Measurements from ENCODE around the gene FNDC1.
"Not testable (repeated sequence)": the region's sequence is repeated elsewhere in the genome, so short reads cannot be mapped to it uniquely, and the experiment has no call there.

Gene FNDC1

DNA sequence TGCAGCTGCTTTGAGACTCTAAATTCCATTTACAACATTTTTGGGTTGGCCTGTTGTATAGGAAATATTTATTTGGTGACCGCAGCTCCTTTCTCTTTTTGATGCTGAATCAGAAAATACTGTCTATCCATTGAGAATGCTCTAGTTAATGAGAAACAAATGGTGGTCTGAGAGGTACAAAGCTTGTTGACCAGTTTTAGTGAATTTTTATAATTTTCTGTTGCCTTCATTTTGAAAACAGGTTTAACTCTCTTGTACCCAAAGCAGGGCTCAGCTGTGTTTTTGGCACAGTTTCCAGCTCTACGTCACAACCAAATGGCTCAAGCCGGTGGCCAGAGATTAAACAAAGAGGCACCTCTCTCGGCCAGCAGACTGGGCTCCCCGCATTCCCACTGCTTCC lies 113.2 kb downstream of the FNDC1 start:
- H3K9me3 ChIP-seq (ENCODE audit: control insufficient read depth, low read length): peaks cover 4% of the 10 kb centered on the region
- no peak overlapping the region for H2BK12ac ChIP-seq (ENCODE audit: low read length in 2 of 2)
- no peak overlapping the region for H4K8ac ChIP-seq (ENCODE audit: low read length)
- no peak overlapping the region for H3K4me3 ChIP-seq (ENCODE audit: insufficient read depth in 1 of 2, low read depth in 1 of 2, low read length in 2 of 2)
- no peak for DNase-seq
- H4K91ac ChIP-seq (ENCODE audit: low read length): no peak overlapping the region
- no peak overlapping the region for H2BK5ac ChIP-seq (ENCODE audit: low read depth, low read length, poor library complexity, severe bottlenecking)
- no peak overlapping the region for H3K4ac ChIP-seq (ENCODE audit: low read depth in 1 of 2, low read length in 2 of 2)
- no peaks in the 10 kb centered on the region for H3K27me3 ChIP-seq (ENCODE audit: control insufficient read depth in 1 of 2, insufficient read depth in 1 of 2, low read length in 2 of 2)
- H3K27ac ChIP-seq (ENCODE audit: low read length, poor library complexity, severe bottlenecking): no peak overlapping the region
- H3K14ac ChIP-seq (ENCODE audit: low read length in 2 of 2): no peak overlapping the region
- H3K4me1 ChIP-seq (ENCODE audit: control insufficient read depth, insufficient read depth, low read depth, low read length): no peaks in the 10 kb centered on the region
- H2AFZ ChIP-seq (ENCODE audit: low read depth, low read length): no peak overlapping the region
- WGBS: 39% methylated on average over 3 of the region's 5 CpGs
- peak overlapping the region; percentile 32 for H3K9ac ChIP-seq (ENCODE audit: low read length)
- no peaks in the 10 kb centered on the region for H3K79me1 ChIP-seq (replicated peaks; ENCODE audit: low read length, poor library complexity, severe bottlenecking)
- H2BK15ac ChIP-seq (ENCODE audit: low read depth, poor library complexity, severe bottlenecking): no peak overlapping the region
- no peaks in the 10 kb centered on the region for H3K36me3 ChIP-seq (ENCODE audit: control insufficient read depth in 1 of 2, insufficient read depth in 2 of 2, low read depth in 1 of 2, low read length in 2 of 2)
- no peak overlapping the region for H2BK120ac ChIP-seq (ENCODE audit: low read depth, low read length)
- H2AK5ac ChIP-seq (ENCODE audit: low read length, severe bottlenecking): no peak overlapping the region
- no peak overlapping the region for H3K23ac ChIP-seq (ENCODE audit: low read length in 2 of 2)
- no peak overlapping the region for H3K18ac ChIP-seq (ENCODE audit: low read depth in 1 of 2, low read length in 2 of 2)
- no peak overlapping the region for H3K4me2 ChIP-seq (ENCODE audit: low read length, poor library complexity, severe bottlenecking)

GRCh38 chr6:159284661-159285060 lies 115.5 kb downstream of the FNDC1 start:
- not testable (repeated sequence) for H2AFZ ChIP-seq (ENCODE audit: low read depth, low read length); H3K4me2 ChIP-seq (ENCODE audit: low read length, poor library complexity, severe bottlenecking); H3K9ac ChIP-seq (ENCODE audit: low read length); H3K4ac ChIP-seq (ENCODE audit: low read depth in 1 of 2, low read length in 2 of 2); H3K14ac ChIP-seq (ENCODE audit: low read length in 2 of 2); H4K8ac ChIP-seq (ENCODE audit: low read length); H2BK120ac ChIP-seq (ENCODE audit: low read depth, low read length); H3K27me3 ChIP-seq (ENCODE audit: control insufficient read depth in 1 of 2, insufficient read depth in 1 of 2, low read length in 2 of 2); H3K23ac ChIP-seq (ENCODE audit: low read length in 2 of 2); H3K18ac ChIP-seq (ENCODE audit: low read depth in 1 of 2, low read length in 2 of 2); H3K4me3 ChIP-seq (ENCODE audit: insufficient read depth in 1 of 2, low read depth in 1 of 2, low read length in 2 of 2); H3K9me3 ChIP-seq (ENCODE audit: control insufficient read depth, low read length); DNase-seq; H3K27ac ChIP-seq (ENCODE audit: low read length, poor library complexity, severe bottlenecking); H2BK5ac ChIP-seq (ENCODE audit: low read depth, low read length, poor library complexity, severe bottlenecking); H2AK5ac ChIP-seq (ENCODE audit: low read length, severe bottlenecking); H3K36me3 ChIP-seq (ENCODE audit: control insufficient read depth in 1 of 2, insufficient read depth in 2 of 2, low read depth in 1 of 2, low read length in 2 of 2); H4K91ac ChIP-seq (ENCODE audit: low read length); H3K4me1 ChIP-seq (ENCODE audit: control insufficient read depth, insufficient read depth, low read depth, low read length); H2BK15ac ChIP-seq (ENCODE audit: low read depth, poor library complexity, severe bottlenecking); H3K79me1 ChIP-seq (replicated peaks; ENCODE audit: low read length, poor library complexity, severe bottlenecking); H2BK12ac ChIP-seq (ENCODE audit: low read length in 2 of 2)

DNA sequence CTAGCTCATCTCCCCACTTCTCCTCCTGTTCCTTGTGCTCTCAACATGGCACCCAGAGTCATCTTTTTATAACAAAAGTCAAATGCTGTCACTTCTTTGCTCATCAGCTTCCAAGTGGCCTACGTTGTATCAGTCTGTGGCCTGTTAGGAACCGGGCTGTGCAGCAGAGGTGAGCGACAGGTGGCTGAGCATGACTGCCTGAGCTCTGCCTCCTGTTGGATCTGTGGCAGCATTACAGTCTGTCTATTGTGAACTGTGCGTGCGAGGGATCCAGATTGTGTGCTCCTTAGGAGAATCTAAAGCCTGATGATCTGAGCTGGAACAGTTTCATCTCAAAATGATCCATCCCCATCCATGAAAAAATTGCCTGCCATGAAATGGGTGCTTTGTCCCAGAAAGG lies 129.6 kb downstream of the FNDC1 start:
- no peak overlapping the region for H3K9ac ChIP-seq (ENCODE audit: low read length)
- no peaks in the 10 kb centered on the region for H3K79me1 ChIP-seq (replicated peaks; ENCODE audit: low read length, poor library complexity, severe bottlenecking)
- no peaks in the 10 kb centered on the region for H3K27me3 ChIP-seq (ENCODE audit: control insufficient read depth in 1 of 2, insufficient read depth in 1 of 2, low read length in 2 of 2)
- H2BK5ac ChIP-seq (ENCODE audit: low read depth, low read length, poor library complexity, severe bottlenecking): no peak overlapping the region
- no peak overlapping the region for H2BK12ac ChIP-seq (ENCODE audit: low read length in 2 of 2)
- H3K9me3 ChIP-seq (ENCODE audit: control insufficient read depth, low read length): peaks cover 9% of the 10 kb centered on the region
- H2AFZ ChIP-seq (ENCODE audit: low read depth, low read length): no peak overlapping the region
- H4K91ac ChIP-seq (ENCODE audit: low read length): no peak overlapping the region
- no peak overlapping the region for H4K8ac ChIP-seq (ENCODE audit: low read length)
- H3K4me1 ChIP-seq (ENCODE audit: control insufficient read depth, insufficient read depth, low read depth, low read length): no peaks in the 10 kb centered on the region
- no peak overlapping the region for H3K4me3 ChIP-seq (ENCODE audit: insufficient read depth in 1 of 2, low read depth in 1 of 2, low read length in 2 of 2)
- H3K36me3 ChIP-seq (ENCODE audit: control insufficient read depth in 1 of 2, insufficient read depth in 2 of 2, low read depth in 1 of 2, low read length in 2 of 2): no peaks in the 10 kb centered on the region
- no peak overlapping the region for H3K14ac ChIP-seq (ENCODE audit: low read length in 2 of 2)
- no peak overlapping the region for H3K27ac ChIP-seq (ENCODE audit: low read length, poor library complexity, severe bottlenecking)
- DNase-seq: no peak
- H2BK15ac ChIP-seq (ENCODE audit: low read depth, poor library complexity, severe bottlenecking): no peak overlapping the region
- H3K18ac ChIP-seq (ENCODE audit: low read depth in 1 of 2, low read length in 2 of 2): no peak overlapping the region
- H2AK5ac ChIP-seq (ENCODE audit: low read length, severe bottlenecking): no peak overlapping the region
- H3K23ac ChIP-seq (ENCODE audit: low read length in 2 of 2): no peak overlapping the region
- H3K4me2 ChIP-seq (ENCODE audit: low read length, poor library complexity, severe bottlenecking): no peak overlapping the region
- 76% methylated on average over 5 of the region's 5 CpGs for WGBS
- no peak overlapping the region for H3K4ac ChIP-seq (ENCODE audit: low read depth in 1 of 2, low read length in 2 of 2)
- no peak overlapping the region for H2BK120ac ChIP-seq (ENCODE audit: low read depth, low read length)

DNA sequence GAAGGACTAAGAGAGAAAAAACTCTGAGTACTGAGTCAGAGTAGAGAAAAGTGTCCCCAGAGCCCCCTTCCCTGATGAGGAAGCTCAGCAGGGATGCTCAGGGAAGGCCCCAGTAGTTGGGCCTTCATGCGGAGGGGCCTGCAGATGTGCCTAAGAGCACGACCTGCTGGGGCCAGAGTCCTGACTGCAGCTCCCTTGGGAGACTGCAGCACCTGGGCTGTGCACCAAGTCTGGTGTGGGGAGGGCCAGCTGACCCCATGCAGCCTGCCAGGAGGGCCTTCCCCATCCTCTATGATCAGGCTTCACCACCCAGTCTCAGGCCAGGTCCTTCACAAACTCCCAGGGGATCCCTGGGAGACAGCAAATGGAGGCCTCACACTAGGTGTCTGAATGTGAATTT lies 130.4 kb downstream of the FNDC1 start:
- Histone ChIP-seq H3K27me3 (ENCODE audit: control insufficient read depth in 1 of 2, insufficient read depth in 1 of 2, low read length in 2 of 2) (no peaks in the 10 kb centered on the region), H2AFZ (ENCODE audit: low read depth, low read length) (no peak overlapping the region), H2BK15ac (ENCODE audit: low read depth, poor library complexity, severe bottlenecking) (no peak overlapping the region), H3K79me1 (replicated peaks; ENCODE audit: low read length, poor library complexity, severe bottlenecking) (no peaks in the 10 kb centered on the region), H3K4me2 (ENCODE audit: low read length, poor library complexity, severe bottlenecking) (peak overlapping the region; percentile 17), H3K4me3 (ENCODE audit: insufficient read depth in 1 of 2, low read depth in 1 of 2, low read length in 2 of 2) (no peak overlapping the region), H3K14ac (ENCODE audit: low read length in 2 of 2) (no peak overlapping the region), H4K91ac (ENCODE audit: low read length) (no peak overlapping the region), H3K18ac (ENCODE audit: low read depth in 1 of 2, low read length in 2 of 2) (no peak overlapping the region), H3K27ac (ENCODE audit: low read length, poor library complexity, severe bottlenecking) (no peak overlapping the region), H2BK120ac (ENCODE audit: low read depth, low read length) (no peak overlapping the region), H3K23ac (ENCODE audit: low read length in 2 of 2) (no peak overlapping the region), H2BK5ac (ENCODE audit: low read depth, low read length, poor library complexity, severe bottlenecking) (no peak overlapping the region), H3K9ac (ENCODE audit: low read length) (no peak overlapping the region), H3K4me1 (ENCODE audit: control insufficient read depth, insufficient read depth, low read depth, low read length) (no peaks in the 10 kb centered on the region), H4K8ac (ENCODE audit: low read length) (no peak overlapping the region), H2AK5ac (ENCODE audit: low read length, severe bottlenecking) (no peak overlapping the region), H3K36me3 (ENCODE audit: control insufficient read depth in 1 of 2, insufficient read depth in 2 of 2, low read depth in 1 of 2, low read length in 2 of 2) (no peaks in the 10 kb centered on the region), H2BK12ac (ENCODE audit: low read length in 2 of 2) (no peak overlapping the region), H3K4ac (ENCODE audit: low read depth in 1 of 2, low read length in 2 of 2) (no peak overlapping the region), H3K9me3 (ENCODE audit: control insufficient read depth, low read length) (peaks cover 6% of the 10 kb centered on the region)
- WGBS: 52% methylated on average over 2 of the region's 2 CpGs
- DNase-seq: no peak

Data from mesenchymal stem cell (in vitro differentiated cells and primary cell).